ENCODE results near the gene LRP8. TPM values are rescaled to one million over a fixed set of nuclear protein-coding genes. Genes with fewer than 3 reads are reported as not detected.
"Not testable (repeated sequence)": the region's sequence is repeated elsewhere in the genome, so short reads cannot be mapped to it uniquely, and the experiment has no call there.

The LRP8 gene
- total RNA-seq, 1 donor from 2014 or later: 7.1 TPM

GRCh38 chr1:53210954-53211353 is 116.9 kb downstream of the LRP8 start:
- Mint-ChIP-seq H3K9me3 (ENCODE audit: low read depth) (no peaks in the 10 kb centered on the region), H3K27ac (ENCODE audit: unreplicated experiment) (no peak overlapping the region), H3K36me3 (ENCODE audit: low read depth) (peaks cover 29% of the 10 kb centered on the region), H3K4me1 (ENCODE audit: low read depth) (no peaks in the 10 kb centered on the region), H3K4me3 (ENCODE audit: unreplicated experiment) (no peak overlapping the region), H3K27me3 (ENCODE audit: low read depth) (no peaks in the 10 kb centered on the region)
- DNase-seq (ENCODE audit: low spot score): no peak
- TF ChIP-seq CTCF (IDR thresholded peaks at IDR 0.05): no peak

- no peak overlapping the region for H3K4me3 Mint-ChIP-seq (ENCODE audit: unreplicated experiment)
- DNase-seq (ENCODE audit: low spot score): no peak
- no peaks in the 10 kb centered on the region for H3K27me3 Mint-ChIP-seq (ENCODE audit: low read depth)
- no peak for TF ChIP-seq CTCF (IDR thresholded peaks at IDR 0.05)
- H3K9me3 Mint-ChIP-seq (ENCODE audit: low read depth): no peaks in the 10 kb centered on the region
- H3K4me1 Mint-ChIP-seq (ENCODE audit: low read depth): no peaks in the 10 kb centered on the region
- no peak overlapping the region for H3K27ac Mint-ChIP-seq (ENCODE audit: unreplicated experiment)
- peaks cover 29% of the 10 kb centered on the region for H3K36me3 Mint-ChIP-seq (ENCODE audit: low read depth)
Measured at GRCh38 chr1:53210352-53210751, 117.5 kb downstream of the LRP8 start.

GRCh38 chr1:53207726-53208125 is 120.1 kb downstream of the LRP8 start:
- H3K27ac Mint-ChIP-seq (ENCODE audit: unreplicated experiment): no peak overlapping the region
- no peaks in the 10 kb centered on the region for H3K9me3 Mint-ChIP-seq (ENCODE audit: low read depth)
- no peaks in the 10 kb centered on the region for H3K4me1 Mint-ChIP-seq (ENCODE audit: low read depth)
- TF ChIP-seq CTCF (IDR thresholded peaks at IDR 0.05): no peak
- H3K4me3 Mint-ChIP-seq (ENCODE audit: unreplicated experiment): no peak overlapping the region
- peaks cover 45% of the 10 kb centered on the region for H3K36me3 Mint-ChIP-seq (ENCODE audit: low read depth)
- no peak for DNase-seq (ENCODE audit: low spot score)
- H3K27me3 Mint-ChIP-seq (ENCODE audit: low read depth): no peaks in the 10 kb centered on the region

GRCh38 chr1:53206735-53207379 is 121.0 kb downstream of the LRP8 start:
- H3K27me3 Mint-ChIP-seq (ENCODE audit: low read depth): no peaks in the 10 kb centered on the region
- H3K36me3 Mint-ChIP-seq (ENCODE audit: low read depth): peaks cover 46% of the 10 kb centered on the region
- H3K4me1 Mint-ChIP-seq (ENCODE audit: low read depth): no peaks in the 10 kb centered on the region
- H3K27ac Mint-ChIP-seq (ENCODE audit: unreplicated experiment): no peak overlapping the region
- H3K9me3 Mint-ChIP-seq (ENCODE audit: low read depth): no peaks in the 10 kb centered on the region
- no peak for TF ChIP-seq CTCF (IDR thresholded peaks at IDR 0.05)
- H3K4me3 Mint-ChIP-seq (ENCODE audit: unreplicated experiment): no peak overlapping the region
- no peak for DNase-seq (ENCODE audit: low spot score)

- DNase-seq (ENCODE audit: low spot score); H3K4me1 Mint-ChIP-seq (ENCODE audit: low read depth); H3K27me3 Mint-ChIP-seq (ENCODE audit: low read depth); H3K27ac Mint-ChIP-seq (ENCODE audit: unreplicated experiment); H3K4me3 Mint-ChIP-seq (ENCODE audit: unreplicated experiment); H3K9me3 Mint-ChIP-seq (ENCODE audit: low read depth): not testable (repeated sequence)
- H3K36me3 Mint-ChIP-seq (ENCODE audit: low read depth): peaks cover 44% of the 10 kb centered on the region
Measured at GRCh38 chr1:53206083-53206685, 121.7 kb downstream of the LRP8 start.

- peaks cover 44% of the 10 kb centered on the region for H3K36me3 Mint-ChIP-seq (ENCODE audit: low read depth)
- H3K27me3 Mint-ChIP-seq (ENCODE audit: low read depth); H3K9me3 Mint-ChIP-seq (ENCODE audit: low read depth); H3K4me1 Mint-ChIP-seq (ENCODE audit: low read depth); H3K27ac Mint-ChIP-seq (ENCODE audit: unreplicated experiment); DNase-seq (ENCODE audit: low spot score); H3K4me3 Mint-ChIP-seq (ENCODE audit: unreplicated experiment): not testable (repeated sequence)
Measured at GRCh38 chr1:53205496-53205895, 122.4 kb downstream of the LRP8 start.

Data from chondrocyte (in vitro differentiated cells).